Pons (tissue), 1 donor: ENCODE results near the gene SNPH.

ENCODE experiments used
- DNase-seq: peaks from one replicate; pipeline ENCODE4 v3.0.0-alpha.2; 2016; ENCODE audit warnings: low spot score

Gene SNPH

DNA sequence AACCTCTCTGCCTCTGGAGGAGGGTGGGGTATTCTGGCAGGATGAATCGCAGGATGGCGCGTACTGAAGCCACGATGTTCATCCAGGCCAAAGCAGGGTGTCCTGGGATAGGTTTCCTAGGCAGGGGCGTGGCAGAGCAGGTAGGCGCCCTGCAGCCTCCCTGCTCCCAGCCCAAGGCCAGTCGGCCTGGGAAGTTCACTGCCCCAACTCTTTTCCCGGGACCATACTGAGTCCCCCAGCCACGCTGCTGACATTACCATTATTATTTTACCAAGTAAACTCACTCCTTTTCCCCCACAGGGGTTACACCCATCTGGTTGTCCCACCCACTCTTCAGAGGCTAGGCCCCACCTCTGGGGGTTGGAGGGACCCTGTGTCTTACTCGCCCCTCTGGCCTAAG lies 41.1 kb downstream of the SNPH start:
- DNase-seq = no peak

- DNase-seq = no peak
Observed at GRCh38 chr20:1307571-1307971, 41.5 kb downstream of the SNPH start.

DNA sequence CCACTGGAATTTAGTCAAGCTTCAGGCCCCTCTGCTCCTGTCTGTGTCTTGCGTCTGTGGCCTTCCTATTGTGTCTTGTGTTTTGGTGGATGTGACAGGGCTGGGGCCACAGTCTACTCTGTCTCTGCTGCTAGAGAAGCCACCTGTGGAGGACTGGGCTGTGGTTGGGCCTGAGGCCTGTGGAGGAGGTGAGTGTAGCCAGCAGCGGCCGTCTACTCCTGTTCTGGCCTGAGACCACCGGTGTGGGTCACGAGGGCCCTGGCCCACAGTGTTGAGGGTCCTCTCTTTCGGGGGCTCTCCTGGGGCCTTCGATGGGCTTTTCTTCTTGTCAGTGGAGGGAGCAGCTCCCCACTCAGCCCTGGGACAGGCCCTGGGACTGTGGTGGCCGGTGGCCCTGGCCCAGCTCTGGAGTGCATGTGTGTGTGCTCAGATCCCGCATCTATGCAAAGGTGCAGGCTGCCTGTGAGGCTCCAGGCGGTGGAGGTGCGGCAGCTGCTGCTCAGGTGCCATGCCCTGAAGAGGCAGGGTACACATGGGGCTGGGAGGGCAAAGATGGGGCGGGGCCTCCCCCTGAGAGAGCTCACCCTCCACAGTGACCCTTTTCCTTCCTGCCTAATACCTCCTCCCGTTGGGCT lies 42.1 kb downstream of the SNPH start:
- DNase-seq = no peak

DNA sequence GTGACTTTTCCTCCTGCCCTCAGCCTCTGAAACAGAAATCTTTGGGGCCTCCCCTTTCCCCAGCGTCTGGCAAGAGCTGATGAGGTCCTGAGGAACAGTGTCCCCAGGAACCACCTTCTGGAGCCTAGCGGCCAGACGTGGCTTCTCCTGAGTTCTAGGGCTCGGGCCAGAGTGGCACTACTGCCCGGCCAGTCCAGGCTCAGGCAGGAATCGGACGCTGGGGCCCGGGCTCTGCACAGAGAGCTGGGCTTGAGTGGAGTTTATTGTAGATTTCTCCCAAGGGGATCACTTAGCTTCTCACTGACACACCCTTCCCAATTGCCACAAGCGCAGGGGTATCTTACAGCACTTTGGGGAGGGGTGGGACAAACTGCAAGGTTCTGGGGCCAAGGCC lies 42.6 kb downstream of the SNPH start:
- DNase-seq = no peak

GRCh38 chr20:1309439-1309847 lies 43.3 kb downstream of the SNPH start:
- DNase-seq = no peak

DNA sequence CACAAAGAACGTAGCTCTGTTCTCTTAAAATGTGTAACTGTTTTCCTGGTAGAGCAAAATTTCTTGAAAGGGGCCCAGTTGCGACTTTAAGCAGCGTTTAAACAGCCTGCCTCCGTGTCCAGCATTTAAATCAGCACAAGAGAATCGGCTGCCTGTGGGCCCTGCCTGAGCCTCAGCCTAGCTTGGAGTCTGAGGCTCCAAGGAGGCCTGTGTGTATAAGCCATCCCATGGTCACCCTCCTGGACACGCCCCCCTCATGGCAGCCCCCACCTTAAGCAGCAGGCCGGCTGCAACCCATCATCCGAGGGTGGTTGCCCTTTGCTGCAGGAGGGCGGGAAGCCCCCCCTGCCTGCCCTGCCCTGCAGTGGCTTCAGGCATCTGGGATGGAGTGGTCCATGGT lies 44.0 kb downstream of the SNPH start:
- peak; percentile 17 for DNase-seq

DNA sequence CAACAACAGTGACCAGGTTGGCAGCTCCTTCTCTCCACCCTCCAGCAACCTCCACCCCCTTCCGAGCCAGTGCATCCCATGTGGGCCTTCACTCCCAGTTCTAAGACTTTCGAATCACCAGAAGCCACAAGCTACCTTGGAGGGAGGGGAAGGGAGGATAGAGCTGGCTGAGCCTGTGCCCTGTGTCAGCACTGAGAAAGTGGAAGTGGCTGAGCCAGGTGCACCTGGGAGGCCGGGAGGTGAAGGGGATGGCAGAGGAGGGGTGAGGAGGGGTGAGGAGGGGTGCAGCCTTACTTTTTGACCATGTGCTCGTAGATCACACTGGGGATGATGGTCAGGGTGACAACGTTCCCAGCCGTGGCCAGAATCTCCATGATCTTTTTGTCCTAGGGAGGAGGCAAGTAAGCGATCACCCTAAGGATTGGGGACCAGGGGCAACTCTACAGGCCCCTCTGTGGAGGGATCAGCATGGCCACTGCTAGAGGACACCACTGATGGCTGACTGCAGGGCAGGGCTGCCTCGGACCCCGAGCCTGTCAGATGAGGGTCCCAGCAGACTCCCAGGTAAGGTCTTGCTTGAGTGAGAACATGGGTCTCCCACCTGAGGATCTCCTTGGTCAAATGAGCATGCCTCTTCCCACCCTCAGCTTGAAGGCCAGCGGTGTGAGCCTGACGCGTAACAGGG lies 44.6 kb downstream of the SNPH start:
- DNase-seq = no peak

- no peak for DNase-seq
Observed at GRCh38 chr20:1312308-1312707, 46.2 kb downstream of the SNPH start.

DNA sequence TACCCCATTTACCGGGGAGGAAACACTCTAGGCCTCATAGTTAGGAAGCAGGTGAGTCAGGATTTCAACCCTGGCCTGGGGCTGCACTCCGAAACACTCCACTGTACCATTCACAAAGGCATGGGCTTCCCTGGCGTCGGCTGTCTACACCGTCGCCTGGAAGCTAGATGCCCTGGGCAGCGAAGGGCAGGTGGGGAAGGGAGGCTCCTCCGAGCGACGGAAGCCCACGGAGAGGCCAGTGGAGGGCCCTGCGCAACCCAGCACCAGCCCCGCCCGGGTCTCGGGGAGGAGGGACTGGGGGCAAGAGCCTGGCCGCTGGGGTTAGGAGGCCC lies 46.8 kb downstream of the SNPH start:
- no peak for DNase-seq

- peak; percentile 78 for DNase-seq
Observed at GRCh38 chr20:1313236-1313964, 47.3 kb downstream of the SNPH start.

- no peak for DNase-seq
Observed at GRCh38 chr20:1315804-1316203, 49.7 kb downstream of the SNPH start.

DNA sequence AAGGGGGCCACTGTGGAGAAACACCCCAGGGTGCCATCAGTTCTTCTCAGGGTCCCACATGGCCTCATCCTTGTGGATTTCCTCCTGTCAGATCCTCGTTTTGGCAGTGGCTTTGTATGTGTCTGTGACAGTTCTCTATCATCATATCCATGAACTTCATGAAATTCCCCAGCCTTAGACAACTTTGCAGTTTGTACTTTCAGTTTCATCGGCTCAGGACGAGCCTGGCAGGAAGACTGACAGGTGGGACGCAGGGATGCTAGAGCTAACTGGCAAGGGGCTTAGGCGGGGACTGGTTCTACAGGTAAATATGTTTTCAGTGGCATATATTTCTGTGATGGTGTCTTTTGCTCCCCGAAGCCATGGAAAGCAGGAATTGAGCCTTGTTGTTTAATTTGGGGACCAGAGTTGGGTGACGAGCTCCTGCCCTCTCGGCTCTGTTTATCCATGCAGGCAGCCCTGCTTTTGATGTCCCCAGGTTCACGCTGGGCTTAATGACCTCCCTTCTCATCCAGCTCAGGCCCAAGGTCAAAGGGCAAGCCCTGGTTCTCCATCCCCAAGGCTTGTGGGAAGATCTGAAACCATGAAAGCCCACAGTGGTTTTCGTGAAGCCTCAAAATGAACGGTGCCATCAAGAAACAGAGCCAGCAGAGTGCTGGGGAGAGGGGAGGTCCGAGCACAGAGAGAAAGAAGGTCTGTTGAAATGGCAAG lies 51.6 kb downstream of the SNPH start:
- no peak for DNase-seq

DNA sequence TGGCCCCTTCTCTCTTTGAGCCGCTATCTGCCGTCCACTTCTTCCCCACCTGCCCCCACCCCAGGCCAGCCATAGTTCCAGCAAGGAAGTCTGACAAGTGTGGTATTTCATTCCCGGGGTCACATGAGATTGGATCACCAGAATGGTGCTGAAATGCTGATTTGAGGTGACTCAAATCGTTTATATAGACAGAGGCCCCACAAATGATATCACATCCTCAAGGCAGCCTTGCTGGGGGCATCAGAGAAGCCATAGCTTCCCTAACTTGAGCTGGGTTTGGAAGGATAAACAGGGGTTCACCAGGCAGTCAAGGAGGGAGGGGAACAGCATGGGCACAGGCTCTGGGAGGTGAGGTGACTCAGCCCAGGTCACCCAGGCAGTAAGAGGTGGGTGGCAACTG lies 53.0 kb downstream of the SNPH start:
- DNase-seq = no peak

- no peak for DNase-seq
Observed at GRCh38 chr20:1319462-1319861, 53.4 kb downstream of the SNPH start.

DNA sequence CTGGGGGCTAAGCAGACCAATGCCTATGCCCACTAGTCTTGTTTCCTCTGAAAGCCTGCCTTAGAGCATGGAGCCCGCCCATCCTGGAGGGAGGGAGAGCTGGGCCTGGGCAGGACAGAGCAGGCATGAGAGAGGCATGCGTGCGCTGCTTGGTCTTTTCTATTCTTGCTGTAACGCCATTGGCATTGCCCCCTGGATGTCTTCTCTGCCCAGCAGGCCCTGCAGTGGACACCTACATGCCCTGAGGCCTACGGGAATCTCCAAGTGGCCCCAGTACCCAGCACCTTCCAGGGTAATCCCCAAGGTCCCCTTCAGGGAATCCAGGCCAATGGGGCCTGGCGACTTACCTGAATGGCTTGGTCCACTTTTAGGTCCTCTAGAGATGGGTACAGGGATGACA lies 53.9 kb downstream of the SNPH start:
- DNase-seq = no peak

GRCh38 chr20:1320902-1321653 lies 55.0 kb downstream of the SNPH start:
- DNase-seq = no peak

GRCh38 chr20:1321654-1321939 lies 55.5 kb downstream of the SNPH start:
- DNase-seq = no peak

- DNase-seq = no peak
Observed at GRCh38 chr20:1322511-1323245, 56.6 kb downstream of the SNPH start.

GRCh38 chr20:1323256-1323655 lies 57.2 kb downstream of the SNPH start:
- DNase-seq = no peak

DNA sequence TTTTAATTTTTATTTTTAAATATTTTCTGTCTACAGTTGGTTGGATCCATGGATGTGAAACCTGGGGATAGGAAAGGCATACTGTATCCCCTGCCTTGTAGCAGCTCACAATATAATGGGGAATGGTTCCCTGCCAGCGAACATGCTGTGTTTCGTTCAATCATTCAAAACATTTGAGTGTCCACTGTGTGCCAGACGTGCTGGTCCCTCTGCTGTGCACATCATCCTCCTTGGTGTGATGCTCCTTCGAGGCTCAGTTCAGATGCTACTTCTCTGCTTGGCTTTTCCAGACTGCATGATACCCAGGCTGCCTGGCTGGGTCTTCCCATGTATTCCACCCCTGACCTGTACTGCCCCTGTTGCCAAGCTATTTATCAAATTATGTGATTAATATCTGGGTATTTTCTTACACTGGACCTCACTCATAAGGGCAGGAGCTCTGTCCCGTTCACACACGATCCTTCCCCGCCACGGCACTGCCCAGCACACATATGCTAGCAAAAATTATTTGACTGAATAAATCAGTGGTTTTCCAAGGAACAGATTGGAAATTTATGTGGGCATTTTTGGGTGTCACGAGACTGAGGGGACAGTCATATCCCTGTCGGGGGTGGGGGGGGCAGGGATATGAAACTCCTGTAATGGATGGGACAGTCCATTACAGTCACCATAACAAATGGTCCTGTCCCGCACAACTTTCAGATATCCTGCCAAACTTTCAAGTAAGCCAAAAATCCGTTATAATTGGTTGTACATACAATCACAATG lies 57.9 kb downstream of the SNPH start:
- DNase-seq = no peak

- peak; percentile 17 for DNase-seq
Observed at GRCh38 chr20:1324598-1325172, 58.6 kb downstream of the SNPH start.
